GM19438 (cell line): ENCODE measurements around the gene PI4KA.
"Not testable (repeated sequence)": the region's sequence is repeated elsewhere in the genome, so short reads cannot be mapped to it uniquely, and the experiment has no call there.

ENCODE experiments used
- ATAC-seq: cut with Tn5 transposase; IDR thresholded peaks from one replicate; pipeline ENCODE4 v1.9.1; 2021; ENCODE audit warnings: low read depth; ENCODE audit not compliant: unreplicated experiment

Gene PI4KA

GRCh38 chr22:20702175-20702545 is 156.5 kb downstream of the PI4KA start:
- peak; percentile 7 for ATAC-seq

- not testable (repeated sequence) for ATAC-seq
These were observed 156.9 kb downstream of the PI4KA start for GRCh38 chr22:20701680-20702136.

- not testable (repeated sequence) for ATAC-seq
These were observed 158.3 kb downstream of the PI4KA start for GRCh38 chr22:20700347-20700746.

GRCh38 chr22:20699856-20700255 is 158.8 kb downstream of the PI4KA start:
- not testable (repeated sequence) for ATAC-seq

GRCh38 chr22:20697481-20698113 is 161.0 kb downstream of the PI4KA start:
- not testable (repeated sequence) for ATAC-seq

- ATAC-seq: not testable (repeated sequence)
These were observed 162.6 kb downstream of the PI4KA start for GRCh38 chr22:20696056-20696455.

GRCh38 chr22:20695205-20695604 is 163.4 kb downstream of the PI4KA start:
- not testable (repeated sequence) for ATAC-seq

- not testable (repeated sequence) for ATAC-seq
These were observed 164.4 kb downstream of the PI4KA start for GRCh38 chr22:20694256-20694655.

GRCh38 chr22:20692926-20693325 is 165.7 kb downstream of the PI4KA start:
- not testable (repeated sequence) for ATAC-seq

- not testable (repeated sequence) for ATAC-seq
These were observed 167.9 kb downstream of the PI4KA start for GRCh38 chr22:20690586-20691317.

GRCh38 chr22:20687356-20688172 is 171.0 kb downstream of the PI4KA start:
- not testable (repeated sequence) for ATAC-seq

GRCh38 chr22:20685764-20686163 is 172.8 kb downstream of the PI4KA start:
- not testable (repeated sequence) for ATAC-seq

GRCh38 chr22:20678792-20679435 is 179.7 kb downstream of the PI4KA start:
- ATAC-seq: not testable (repeated sequence)

GRCh38 chr22:20677684-20678242 is 180.8 kb downstream of the PI4KA start:
- ATAC-seq: no peak

- not testable (repeated sequence) for ATAC-seq
These were observed 183.0 kb downstream of the PI4KA start for GRCh38 chr22:20675613-20676012.

GRCh38 chr22:20674998-20675397 is 183.6 kb downstream of the PI4KA start:
- no peak for ATAC-seq

- ATAC-seq: no peak
These were observed 185.1 kb downstream of the PI4KA start for GRCh38 chr22:20673295-20674195.

- no peak for ATAC-seq
These were observed 185.9 kb downstream of the PI4KA start for GRCh38 chr22:20672732-20673131.

- ATAC-seq: no peak
These were observed 186.6 kb downstream of the PI4KA start for GRCh38 chr22:20672082-20672424.
